AG09319 (cell line): ENCODE results near the gene PCBP2.

Experiments
- DNase-seq: peaks from one replicate; pipeline ENCODE4 v3.0.0-alpha.2; 2010; ENCODE audit warnings: low read depth; ENCODE audit errors: extremely low read depth
- CTCF ChIP-seq: IDR thresholded peaks from 2 replicates; pipeline ENCODE4 v1.5.1; 2011; ENCODE audit warnings: low read depth, mild to moderate bottlenecking, inconsistent platforms, low read length, moderate library complexity

Gene PCBP2

GRCh38 chr12:53467880-53468279 lies 16.0 kb downstream of the PCBP2 start:
- no peak for TF ChIP-seq CTCF
- no peak for DNase-seq

GRCh38 chr12:53468282-53468681 lies 16.4 kb downstream of the PCBP2 start:
- TF ChIP-seq CTCF, result no peak
- no peak for DNase-seq

- DNase-seq, result no peak
- no peak for TF ChIP-seq CTCF
Measured at GRCh38 chr12:53472056-53472582, 20.2 kb downstream of the PCBP2 start.

GRCh38 chr12:53474077-53474476 lies 22.2 kb downstream of the PCBP2 start:
- no peak for DNase-seq
- TF ChIP-seq CTCF, result no peak

- DNase-seq, result no peak
- TF ChIP-seq CTCF, result no peak
Measured at GRCh38 chr12:53474819-53475218, 22.9 kb downstream of the PCBP2 start.

GRCh38 chr12:53476769-53477209 lies 24.9 kb downstream of the PCBP2 start:
- DNase-seq, result no peak

GRCh38 chr12:53478865-53479264 lies 27.0 kb downstream of the PCBP2 start:
- TF ChIP-seq CTCF, result no peak
- DNase-seq, result no peak

More at GRCh38 chr12:53476769-53477209, 24.9 kb downstream of the PCBP2 start:
- TF ChIP-seq CTCF, result peak; percentile 29
